ENCODE results near the gene SOS2. TPM values are rescaled to one million over a fixed set of nuclear protein-coding genes. Genes with fewer than 3 reads are reported as not detected.
A peak's percentile ranks its signal among the peaks of the same experiment; 100 is the strongest.

The SOS2 gene
- total RNA-seq, 1 experiment from 2014 or later = 11.7 TPM

- ATAC-seq (no peak), DNase-seq (ENCODE audit: low read depth, low spot score) (no peak)
- no TSS peak for BruUV-seq (replicated peaks)
- Histone ChIP-seq H3K27ac (ENCODE audit: low read depth, low read length) (no peak overlapping the region), H3K27me3 (ENCODE audit: insufficient read depth, low read length) (no peaks in the 10 kb centered on the region), H3K9me3 (ENCODE audit: control insufficient read depth in 1 of 2, insufficient read depth in 1 of 2, low read depth in 1 of 2, low read length in 2 of 2) (no peaks in the 10 kb centered on the region), H3K9ac (ENCODE audit: low read length) (no peak overlapping the region), H2AFZ (ENCODE audit: low read depth, low read length, poor library complexity, severe bottlenecking) (no peak overlapping the region), H3K9me2 (ENCODE audit: insufficient read depth) (no peaks in the 10 kb centered on the region), H4K20me1 (ENCODE audit: insufficient read depth) (no peaks in the 10 kb centered on the region), H3K36me3 (ENCODE audit: control insufficient read depth in 1 of 2, insufficient read depth in 2 of 2, low read length in 2 of 2) (no peaks in the 10 kb centered on the region), H3K79me2 (ENCODE audit: insufficient read depth, low read length) (no peaks in the 10 kb centered on the region), H3K4me2 (ENCODE audit: low read length) (no peak overlapping the region), H3K4me1 (ENCODE audit: control insufficient read depth in 1 of 2, insufficient read depth in 2 of 2, low read length in 2 of 2) (peaks cover 5 to 13% of the 10 kb centered on the region in 2 experiments; a peak in 3 of 4 replicates), H3K4me3 (replicated peaks in 1 of 2; ENCODE audit: low read depth in 1 of 2, low read length in 2 of 2) (no peak overlapping the region)
- ChIA-PET POLR2A (no interaction called here), RAD21 (ENCODE audit: low non-redundant PET in 1 of 2, low total read pairs in 2 of 2, uncharacterized antibody in 2 of 2, unreplicated experiment in 2 of 2) (no interaction called here), CTCF (no interaction called here)
- intact Hi-C loops (cut with micrococcal nuclease) = no loop called here
- TF ChIP-seq ZFX (IDR thresholded peaks at IDR 0.05) (no peak), SIN3A (IDR thresholded peaks at IDR 0.05; ENCODE audit: low read depth) (no peak)
Observed at GRCh38 chr14:50069325-50069724, 162.1 kb downstream of the SOS2 start.

DNA sequence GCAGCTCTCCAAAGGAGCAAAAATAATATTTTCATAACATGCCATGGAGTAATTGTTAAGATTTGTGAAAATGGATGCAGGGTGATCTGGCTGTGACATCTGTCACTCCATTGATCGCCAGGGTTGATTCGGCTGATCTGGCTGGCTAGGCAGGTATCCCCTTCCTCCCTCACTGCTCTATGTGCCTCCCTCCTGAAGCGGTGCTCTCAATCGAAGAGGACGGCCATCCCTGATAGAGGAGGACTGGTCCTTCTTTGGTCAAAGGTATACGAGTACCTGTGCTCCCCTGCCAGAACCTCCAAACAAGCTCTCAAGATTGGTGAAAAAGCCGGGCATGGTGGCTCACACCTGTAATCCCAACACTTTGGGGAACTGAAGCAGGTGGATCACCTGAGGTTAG is 162.9 kb downstream of the SOS2 start:
- Histone ChIP-seq H3K9ac (ENCODE audit: low read length) (no peak overlapping the region), H3K27ac (ENCODE audit: low read depth, low read length) (no peak overlapping the region), H3K4me3 (replicated peaks in 1 of 2; ENCODE audit: low read depth in 1 of 2, low read length in 2 of 2) (no peak overlapping the region), H3K27me3 (ENCODE audit: insufficient read depth, low read length) (no peaks in the 10 kb centered on the region), H3K9me3 (ENCODE audit: control insufficient read depth in 1 of 2, insufficient read depth in 1 of 2, low read depth in 1 of 2, low read length in 2 of 2) (no peaks in the 10 kb centered on the region), H4K20me1 (ENCODE audit: insufficient read depth) (no peaks in the 10 kb centered on the region), H3K9me2 (ENCODE audit: insufficient read depth) (no peaks in the 10 kb centered on the region), H3K4me1 (ENCODE audit: control insufficient read depth in 1 of 2, insufficient read depth in 2 of 2, low read length in 2 of 2) (peaks cover 5 to 19% of the 10 kb centered on the region in 2 experiments; a peak in 3 of 4 replicates), H2AFZ (ENCODE audit: low read depth, low read length, poor library complexity, severe bottlenecking) (no peak overlapping the region), H3K36me3 (ENCODE audit: control insufficient read depth in 1 of 2, insufficient read depth in 2 of 2, low read length in 2 of 2) (no peaks in the 10 kb centered on the region), H3K79me2 (ENCODE audit: insufficient read depth, low read length) (no peaks in the 10 kb centered on the region), H3K4me2 (ENCODE audit: low read length) (peak overlapping the region; percentile 44; the same call in 1 of the 2 replicates)
- BruUV-seq (replicated peaks) = no TSS peak
- ATAC-seq (no peak), DNase-seq (ENCODE audit: low read depth, low spot score) (no peak)
- intact Hi-C loops (cut with micrococcal nuclease) = no loop called here
- TF ChIP-seq, protein P1, sequence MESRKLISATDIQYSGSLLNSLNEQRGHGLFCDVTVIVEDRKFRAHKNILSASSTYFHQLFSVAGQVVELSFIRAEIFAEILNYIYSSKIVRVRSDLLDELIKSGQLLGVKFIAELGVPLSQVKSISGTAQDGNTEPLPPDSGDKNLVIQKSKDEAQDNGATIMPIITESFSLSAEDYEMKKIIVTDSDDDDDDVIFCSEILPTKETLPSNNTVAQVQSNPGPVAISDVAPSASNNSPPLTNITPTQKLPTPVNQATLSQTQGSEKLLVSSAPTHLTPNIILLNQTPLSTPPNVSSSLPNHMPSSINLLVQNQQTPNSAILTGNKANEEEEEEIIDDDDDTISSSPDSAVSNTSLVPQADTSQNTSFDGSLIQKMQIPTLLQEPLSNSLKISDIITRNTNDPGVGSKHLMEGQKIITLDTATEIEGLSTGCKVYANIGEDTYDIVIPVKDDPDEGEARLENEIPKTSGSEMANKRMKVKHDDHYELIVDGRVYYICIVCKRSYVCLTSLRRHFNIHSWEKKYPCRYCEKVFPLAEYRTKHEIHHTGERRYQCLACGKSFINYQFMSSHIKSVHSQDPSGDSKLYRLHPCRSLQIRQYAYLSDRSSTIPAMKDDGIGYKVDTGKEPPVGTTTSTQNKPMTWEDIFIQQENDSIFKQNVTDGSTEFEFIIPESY (IDR thresholded peaks at IDR 0.05; ENCODE audit: extremely low read depth, insufficient replicate concordance, low read length) = no peak
- no peak for TF ChIP-seq EZH2 (IDR thresholded peaks at IDR 0.05)
- TF ChIP-seq ZNF274 (IDR thresholded peaks at IDR 0.05; ENCODE audit: low read depth, low read length) = no peak
- TF ChIP-seq SRF (IDR thresholded peaks at IDR 0.05; ENCODE audit: low read depth) = no peak
- no peak for TF ChIP-seq ELF1 (IDR thresholded peaks at IDR 0.05; ENCODE audit: borderline replicate concordance, low read depth)
- no peak for TF ChIP-seq SP1 (IDR thresholded peaks at IDR 0.05; ENCODE audit: low read depth)
- no peak for TF ChIP-seq POLR2AphosphoS5 (IDR thresholded peaks at IDR 0.05; ENCODE audit: low read depth, low read length)
- TF ChIP-seq, protein P2, sequence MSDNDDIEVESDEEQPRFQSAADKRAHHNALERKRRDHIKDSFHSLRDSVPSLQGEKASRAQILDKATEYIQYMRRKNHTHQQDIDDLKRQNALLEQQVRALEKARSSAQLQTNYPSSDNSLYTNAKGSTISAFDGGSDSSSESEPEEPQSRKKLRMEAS (IDR thresholded peaks at IDR 0.05) = no peak
- TF ChIP-seq, protein P3, sequence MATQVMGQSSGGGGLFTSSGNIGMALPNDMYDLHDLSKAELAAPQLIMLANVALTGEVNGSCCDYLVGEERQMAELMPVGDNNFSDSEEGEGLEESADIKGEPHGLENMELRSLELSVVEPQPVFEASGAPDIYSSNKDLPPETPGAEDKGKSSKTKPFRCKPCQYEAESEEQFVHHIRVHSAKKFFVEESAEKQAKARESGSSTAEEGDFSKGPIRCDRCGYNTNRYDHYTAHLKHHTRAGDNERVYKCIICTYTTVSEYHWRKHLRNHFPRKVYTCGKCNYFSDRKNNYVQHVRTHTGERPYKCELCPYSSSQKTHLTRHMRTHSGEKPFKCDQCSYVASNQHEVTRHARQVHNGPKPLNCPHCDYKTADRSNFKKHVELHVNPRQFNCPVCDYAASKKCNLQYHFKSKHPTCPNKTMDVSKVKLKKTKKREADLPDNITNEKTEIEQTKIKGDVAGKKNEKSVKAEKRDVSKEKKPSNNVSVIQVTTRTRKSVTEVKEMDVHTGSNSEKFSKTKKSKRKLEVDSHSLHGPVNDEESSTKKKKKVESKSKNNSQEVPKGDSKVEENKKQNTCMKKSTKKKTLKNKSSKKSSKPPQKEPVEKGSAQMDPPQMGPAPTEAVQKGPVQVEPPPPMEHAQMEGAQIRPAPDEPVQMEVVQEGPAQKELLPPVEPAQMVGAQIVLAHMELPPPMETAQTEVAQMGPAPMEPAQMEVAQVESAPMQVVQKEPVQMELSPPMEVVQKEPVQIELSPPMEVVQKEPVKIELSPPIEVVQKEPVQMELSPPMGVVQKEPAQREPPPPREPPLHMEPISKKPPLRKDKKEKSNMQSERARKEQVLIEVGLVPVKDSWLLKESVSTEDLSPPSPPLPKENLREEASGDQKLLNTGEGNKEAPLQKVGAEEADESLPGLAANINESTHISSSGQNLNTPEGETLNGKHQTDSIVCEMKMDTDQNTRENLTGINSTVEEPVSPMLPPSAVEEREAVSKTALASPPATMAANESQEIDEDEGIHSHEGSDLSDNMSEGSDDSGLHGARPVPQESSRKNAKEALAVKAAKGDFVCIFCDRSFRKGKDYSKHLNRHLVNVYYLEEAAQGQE (IDR thresholded peaks at IDR 0.05; ENCODE audit: low read depth) = no peak
- no peak for TF ChIP-seq CBX3 (IDR thresholded peaks at IDR 0.05; ENCODE audit: low read depth)
- no peak for TF ChIP-seq EZH2phosphoT487 (IDR thresholded peaks at IDR 0.05; ENCODE audit: borderline replicate concordance)
- ChIA-PET CTCF (no interaction called here), RAD21 (ENCODE audit: low non-redundant PET in 1 of 2, low total read pairs in 2 of 2, uncharacterized antibody in 2 of 2, unreplicated experiment in 2 of 2) (no interaction called here), POLR2A (no interaction called here)

Measured in HCT116 (cell line).